OCI-LY7 (cell line): ENCODE results near the gene SPP1. TPM values are rescaled to one million over a fixed set of nuclear protein-coding genes. Genes with fewer than 3 reads are reported as not detected.

ENCODE experiments used
- BruUV-seq: library from RNA; stranded (reverse); fragments of 400-500 nt; replicated peaks from 2 replicates; lab custom pipeline; 2021; lab: Mats Ljungman, UMichigan
- CTCF ChIA-PET: fragments of 300-600 bp; sonication (Branson Sonifier 250); formaldehyde crosslinking; loops from one replicate; lab custom pipeline; 2022; ENCODE audit warnings: antibody characterized with exemption; ENCODE audit not compliant: unreplicated experiment; lab: Charles Lee
- POLR2A ChIA-PET: fragments of 300-600 bp; sonication (Branson Sonifier 250); formaldehyde crosslinking; loops from one replicate; lab custom pipeline; 2022; ENCODE audit warnings: antibody characterized with exemption; lab: Charles Lee
- DNase-seq: peaks from one replicate; pipeline ENCODE4 v3.0.0-alpha.2; 2015; ENCODE audit warnings: low spot score
- H2AFZ ChIP-seq: fragments of 200-600 bp; sonication (generic), shearing (Covaris generic); 2 replicates; pipeline ENCODE4 v1.6.1; 2014; ENCODE audit warnings: mild to moderate bottlenecking, antibody characterized with exemption, low read length, moderate library complexity
- H3K27ac ChIP-seq: fragments of 200-600 bp; sonication (generic); 2 replicates; pipeline ENCODE4 v1.5.1; 2014; ENCODE audit warnings: mixed run types, low read depth, mild to moderate bottlenecking, moderate library complexity, low read length, inconsistent platforms; ENCODE audit not compliant: poor library complexity, severe bottlenecking
- H3K36me3 ChIP-seq: fragments of 200-600 bp; sonication (generic); 2 replicates; pipeline ENCODE4 v1.6.1; 2014; ENCODE audit warnings: mild to moderate bottlenecking, antibody characterized with exemption, low read length, moderate library complexity, mixed read lengths; ENCODE audit not compliant: insufficient read depth
- H3K4me1 ChIP-seq: fragments of 200-600 bp; sonication (generic); 2 replicates; pipeline ENCODE4 v1.5.1; 2014; ENCODE audit warnings: mild to moderate bottlenecking, low read length; ENCODE audit not compliant: insufficient read depth, poor library complexity, severe bottlenecking
- H3K4me2 ChIP-seq: fragments of 200-600 bp; sonication (generic); 2 replicates; pipeline ENCODE4 v1.6.1; 2014; ENCODE audit warnings: mild to moderate bottlenecking, low read length
- H3K4me3 ChIP-seq: fragments of 200-600 bp; sonication (generic); 2 replicates; pipeline ENCODE4 v1.5.1; 2014; ENCODE audit warnings: mild to moderate bottlenecking, low read depth, low read length; ENCODE audit not compliant: poor library complexity, severe bottlenecking
- H3K79me2 ChIP-seq: fragments of 200-600 bp; sonication (generic); 2 replicates; pipeline ENCODE4 v1.6.1; 2016; ENCODE audit warnings: low read depth, mild to moderate bottlenecking, low read length, moderate library complexity, mixed read lengths; ENCODE audit not compliant: insufficient read depth
- H3K9me2 ChIP-seq: fragments of 200-600 bp; sonication (generic); 2 replicates; pipeline ENCODE4 v1.6.1; 2016; ENCODE audit warnings: mild to moderate bottlenecking, low read length, mixed read lengths; ENCODE audit not compliant: insufficient read depth
- H3K9me3 ChIP-seq: fragments of 200-600 bp; sonication (generic); 2 replicates; pipeline ENCODE4 v1.6.1; 2014; ENCODE audit warnings: mild to moderate bottlenecking, mixed run types, low read length, mixed read lengths
- H4K20me1 ChIP-seq: fragments of 200-600 bp; sonication (generic); 2 replicates; pipeline ENCODE4 v1.6.1; 2014; ENCODE audit warnings: mild to moderate bottlenecking, antibody characterized with exemption, low read length, moderate library complexity, mixed read lengths; ENCODE audit not compliant: insufficient read depth
- CTCF ChIP-seq: fragments of 200-600 bp; sonication (generic); conservative IDR thresholded peaks from 2 replicates; pipeline ENCODE4 v1.5.1; 2014; ENCODE audit warnings: mild to moderate bottlenecking, antibody characterized with exemption, low read length, moderate library complexity, mixed read lengths
- EZH2phosphoT487 ChIP-seq: fragments of 200-600 bp; sonication (generic); IDR thresholded peaks from 2 replicates; pipeline ENCODE4 v1.6.1; 2018; ENCODE audit warnings: low read depth, borderline replicate concordance, mild to moderate bottlenecking, mixed run types, antibody characterized with exemption, low read length, moderate library complexity, mixed read lengths
- intact Hi-C: fragments of 100-400 bp; cut with micrococcal nuclease; formaldehyde crosslinking; loops from one replicate; pipeline ENCODE4 v1.10.0; 2022; ENCODE audit not compliant: unreplicated experiment
- total RNA-seq, 2 experiments: library from RNA; depleted of rRNA in 1 of 2; stranded (reverse); fragments of >200 nt in 1 of 2; shearing (Covaris generic) in 1 of 2; gene quantifications; 2 replicates each; pipeline ENCODE4 v1.2.3, GENCODE V29; 2014 to 2022

SPP1 gene
- total RNA-seq, 2 experiments from 2014 or later: 1.4 TPM; not detected in 1

GRCh38 chr4:87931932-87932331 is 43.6 kb upstream of the SPP1 start:
- Histone ChIP-seq H4K20me1 (no peaks in the 10 kb centered on the region), H3K36me3 (no peaks in the 10 kb centered on the region), H3K4me2 (no peak overlapping the region), H3K4me3 (no peak overlapping the region), H3K79me2 (no peaks in the 10 kb centered on the region), H3K27ac (no peak overlapping the region), H3K9me2 (no peaks in the 10 kb centered on the region; the same call in 1 of the 2 replicates), H2AFZ (no peak overlapping the region), H3K9me3 (0 out of 2 replicates have a peak, but pooled peaks cover 6% of the 10 kb centered on the region), H3K4me1 (no peaks in the 10 kb centered on the region)
- TF ChIP-seq CTCF (no peak), EZH2phosphoT487 (no peak)
- intact Hi-C loops: no loop called here
- BruUV-seq: no TSS peak
- CTCF ChIA-PET: no interaction called here
- no peak for DNase-seq
- POLR2A ChIA-PET: no interaction called here

GRCh38 chr4:87932718-87933141 is 42.8 kb upstream of the SPP1 start:
- Histone ChIP-seq H3K9me3 (0 out of 2 replicates have a peak, but pooled peaks cover 6% of the 10 kb centered on the region), H3K4me3 (no peak overlapping the region), H3K9me2 (no peaks in the 10 kb centered on the region; the same call in 1 of the 2 replicates), H4K20me1 (no peaks in the 10 kb centered on the region), H2AFZ (no peak overlapping the region), H3K4me1 (no peaks in the 10 kb centered on the region), H3K79me2 (no peaks in the 10 kb centered on the region), H3K27ac (no peak overlapping the region), H3K36me3 (no peaks in the 10 kb centered on the region), H3K4me2 (no peak overlapping the region)
- TF ChIP-seq EZH2phosphoT487 (no peak), CTCF (no peak)
- no peak for DNase-seq
- CTCF ChIA-PET: no interaction called here
- POLR2A ChIA-PET: no interaction called here
- BruUV-seq: no TSS peak
- intact Hi-C loops: no loop called here

GRCh38 chr4:87933337-87933736 is 42.2 kb upstream of the SPP1 start:
- TF ChIP-seq EZH2phosphoT487: no peak
- no peak for TF ChIP-seq CTCF
- CTCF ChIA-PET: no interaction called here
- intact Hi-C loops: no loop called here
- POLR2A ChIA-PET: interaction anchor here (1.0 kb wide), 1 partner anchor 128 kb away, joined by 3 read pairs; no protein-coding TSS in a partner anchor
- Histone ChIP-seq H3K4me1 (no peaks in the 10 kb centered on the region), H3K79me2 (no peaks in the 10 kb centered on the region), H3K27ac (no peak overlapping the region), H3K4me2 (no peak overlapping the region), H2AFZ (no peak overlapping the region), H3K4me3 (no peak overlapping the region), H3K9me2 (no peaks in the 10 kb centered on the region; the same call in 1 of the 2 replicates), H3K9me3 (0 out of 2 replicates have a peak, but pooled peaks cover 6% of the 10 kb centered on the region), H3K36me3 (no peaks in the 10 kb centered on the region), H4K20me1 (no peaks in the 10 kb centered on the region)
- no peak for DNase-seq
- BruUV-seq: no TSS peak
